Stimulated activated CD4-positive, alpha-beta T cell treated with anti-CD3 and anti-CD28 coated beads, TNF-alpha, amount 100 ng/mL, for 4 hours (primary cell): ENCODE measurements around the gene CFP.

Source experiments
- DNase-seq, 3 experiments: peaks; one replicate each; pipeline ENCODE4 v3.0.0-alpha.2; 2020; ENCODE audit warnings: low read depth in 3 of 3

The CFP gene

DNA sequence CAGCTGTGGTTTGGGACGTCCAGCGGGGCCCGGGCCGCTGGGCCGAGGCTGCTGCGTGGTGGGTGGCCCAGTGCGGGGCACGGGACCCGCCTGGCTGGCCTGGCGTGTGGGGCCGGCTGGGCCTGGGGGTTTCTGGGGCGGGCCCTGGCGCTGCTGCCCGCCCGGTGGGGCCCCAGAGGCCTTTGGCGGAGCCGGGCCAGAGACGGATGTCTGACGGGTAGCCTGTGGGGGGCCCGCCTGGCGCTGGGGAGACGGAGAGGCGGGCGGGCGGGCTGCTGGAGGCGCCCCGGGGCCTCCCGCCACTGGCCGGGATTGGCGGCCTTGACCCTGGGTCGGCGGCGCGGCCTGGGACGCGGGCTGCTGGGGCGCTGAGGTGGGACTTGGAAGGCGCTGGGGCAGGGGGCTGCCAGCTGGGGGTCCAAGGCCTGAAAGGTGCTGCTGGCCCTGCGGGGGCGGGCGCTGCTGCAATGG lies 55.6 kb downstream of the CFP start:
- DNase-seq = no peak

DNA sequence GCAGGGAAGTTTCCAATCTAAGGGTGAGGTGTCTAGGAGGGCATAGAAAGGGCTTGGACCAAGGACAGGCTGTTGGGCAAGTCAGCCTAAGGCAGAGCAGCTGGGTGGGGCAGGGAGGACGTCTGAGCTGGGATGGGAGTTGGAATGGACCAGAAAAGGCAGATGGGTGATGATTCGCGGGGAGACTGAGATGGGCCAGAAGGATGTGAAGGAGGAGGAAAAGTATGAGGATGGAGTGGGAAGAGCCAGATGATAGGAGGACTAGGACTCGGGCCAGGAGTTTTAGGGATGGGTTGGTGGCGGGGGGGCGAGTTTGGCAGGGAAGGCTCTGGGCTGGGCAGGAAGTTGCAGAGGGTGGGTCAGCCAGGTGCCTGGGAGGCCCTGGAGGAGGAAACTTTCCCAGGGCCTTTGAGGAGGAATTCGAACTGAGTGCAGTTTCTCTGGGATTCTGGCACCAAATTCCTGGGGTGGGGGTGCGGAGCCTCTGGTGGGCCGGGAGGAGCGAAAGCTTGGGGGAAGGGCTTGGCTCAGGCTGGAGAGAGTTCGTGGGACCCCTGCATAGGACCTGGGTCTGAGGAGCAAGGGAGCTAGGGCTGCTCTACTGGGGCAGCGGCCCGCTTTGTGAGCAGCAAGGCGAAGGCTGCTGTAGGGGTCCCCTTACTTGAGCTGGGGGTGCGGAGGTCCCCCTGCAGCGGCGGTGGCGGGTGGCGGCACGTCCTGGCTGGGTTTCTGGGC lies 56.2 kb downstream of the CFP start:
- no peak for DNase-seq
